ENCODE measurements around the gene SECISBP2. TPM values are rescaled to one million over a fixed set of nuclear protein-coding genes. Genes with fewer than 3 reads are reported as not detected.

The SECISBP2 gene
- total RNA-seq, 1 experiment from 2014 or later: 41.4 TPM

DNA sequence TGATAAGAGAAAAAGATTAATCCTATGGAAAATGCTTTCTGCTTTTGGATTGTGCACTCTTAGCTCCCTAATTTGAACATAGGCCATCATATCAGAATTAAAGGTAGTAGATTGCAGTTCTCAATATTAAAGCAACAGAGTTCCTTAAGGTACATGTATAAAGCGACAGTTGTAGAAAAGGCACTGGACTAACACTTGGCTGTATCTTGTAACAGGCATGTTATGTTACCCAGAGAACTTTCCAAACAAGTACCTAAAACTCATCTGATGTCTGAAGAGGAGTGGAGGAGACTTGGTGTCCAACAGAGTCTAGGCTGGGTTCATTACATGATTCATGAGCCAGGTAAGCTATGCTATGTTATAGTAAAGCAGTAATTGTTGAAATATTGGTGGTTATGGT, 3.3 kb upstream of the SECISBP2 start:
- no TSS peak for BruUV-seq (replicated peaks)
- intact Hi-C loops (cut with micrococcal nuclease; ENCODE audit: unreplicated experiment): loop anchor here (5.0 to 10.0 kb wide), 2 partner anchors 178 to 720 kb away; no protein-coding TSS in a partner anchor
- H3K79me2 ChIP-seq (ENCODE audit: low read depth): peaks cover 83% of the 10 kb centered on the region
- ChIA-PET CTCF (no interaction called here), POLR2A (ENCODE audit: unreplicated experiment) (interaction anchor here (0.5 kb wide), 1 partner anchor 1496 kb away, joined by 15 read pairs; no protein-coding TSS in a partner anchor)
- peaks cover 52% of the 10 kb centered on the region for H3F3A ChIP-seq (ENCODE audit: insufficient read depth, low read depth)
- H3K4me1 ChIP-seq (replicated peaks; ENCODE audit: insufficient read depth): peaks cover 53% of the 10 kb centered on the region
- peaks cover 28% of the 10 kb centered on the region for H3K36me3 ChIP-seq (ENCODE audit: low read depth)
- no peaks in the 10 kb centered on the region for H3K27me3 ChIP-seq (ENCODE audit: insufficient read depth, low read depth)
- H3K27ac ChIP-seq: peak overlapping the region; percentile 93
- H3K4me3 ChIP-seq: peak overlapping the region; percentile 91
- DNase-seq: no peak
- H3K9me3 ChIP-seq (ENCODE audit: insufficient read depth, low read depth): no peaks in the 10 kb centered on the region
- H3K9me2 ChIP-seq (ENCODE audit: insufficient read depth): no peaks in the 10 kb centered on the region
- peak overlapping the region; percentile 90 for H3K4me2 ChIP-seq
- no peak overlapping the region for H2AFZ ChIP-seq
- no peak for TF ChIP-seq EZH2 (IDR thresholded peaks at IDR 0.05; ENCODE audit: low read depth)
- TF ChIP-seq, protein P1, sequence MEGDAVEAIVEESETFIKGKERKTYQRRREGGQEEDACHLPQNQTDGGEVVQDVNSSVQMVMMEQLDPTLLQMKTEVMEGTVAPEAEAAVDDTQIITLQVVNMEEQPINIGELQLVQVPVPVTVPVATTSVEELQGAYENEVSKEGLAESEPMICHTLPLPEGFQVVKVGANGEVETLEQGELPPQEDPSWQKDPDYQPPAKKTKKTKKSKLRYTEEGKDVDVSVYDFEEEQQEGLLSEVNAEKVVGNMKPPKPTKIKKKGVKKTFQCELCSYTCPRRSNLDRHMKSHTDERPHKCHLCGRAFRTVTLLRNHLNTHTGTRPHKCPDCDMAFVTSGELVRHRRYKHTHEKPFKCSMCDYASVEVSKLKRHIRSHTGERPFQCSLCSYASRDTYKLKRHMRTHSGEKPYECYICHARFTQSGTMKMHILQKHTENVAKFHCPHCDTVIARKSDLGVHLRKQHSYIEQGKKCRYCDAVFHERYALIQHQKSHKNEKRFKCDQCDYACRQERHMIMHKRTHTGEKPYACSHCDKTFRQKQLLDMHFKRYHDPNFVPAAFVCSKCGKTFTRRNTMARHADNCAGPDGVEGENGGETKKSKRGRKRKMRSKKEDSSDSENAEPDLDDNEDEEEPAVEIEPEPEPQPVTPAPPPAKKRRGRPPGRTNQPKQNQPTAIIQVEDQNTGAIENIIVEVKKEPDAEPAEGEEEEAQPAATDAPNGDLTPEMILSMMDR (conservative IDR thresholded peaks at IDR 0.05): no peak
- peaks cover 18% of the 10 kb centered on the region; the same call in 1 of the 2 replicates for H4K20me1 ChIP-seq (ENCODE audit: insufficient read depth)

DNA sequence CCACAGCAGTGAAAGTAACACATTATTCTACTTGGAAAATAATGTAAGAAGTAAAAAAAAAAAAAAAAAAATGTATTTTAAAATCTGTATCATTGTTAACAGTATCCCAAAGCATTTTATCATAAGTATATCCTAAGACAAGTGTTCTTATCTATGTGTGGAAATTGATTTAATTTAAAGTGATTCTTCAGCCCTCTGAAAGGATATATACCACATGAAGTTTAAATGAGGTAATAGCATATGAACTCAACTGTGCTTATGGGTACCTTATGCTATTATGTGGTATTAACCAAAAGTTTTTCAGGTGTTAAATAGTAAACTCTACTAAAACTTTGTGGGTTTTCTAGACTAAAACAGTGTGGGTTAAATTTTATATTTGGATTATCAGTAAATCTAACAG, 2.8 kb upstream of the SECISBP2 start:
- Histone ChIP-seq H3K9me3 (ENCODE audit: insufficient read depth, low read depth) (no peaks in the 10 kb centered on the region), H3K79me2 (ENCODE audit: low read depth) (peaks cover 83% of the 10 kb centered on the region), H3K9me2 (ENCODE audit: insufficient read depth) (no peaks in the 10 kb centered on the region), H3K27me3 (ENCODE audit: insufficient read depth, low read depth) (no peaks in the 10 kb centered on the region), H3K4me3 (no peak overlapping the region; the same call in 1 of the 2 replicates), H2AFZ (no peak overlapping the region), H4K20me1 (ENCODE audit: insufficient read depth) (peaks cover 18% of the 10 kb centered on the region; the same call in 1 of the 2 replicates), H3F3A (ENCODE audit: insufficient read depth, low read depth) (peaks cover 48% of the 10 kb centered on the region), H3K4me1 (replicated peaks; ENCODE audit: insufficient read depth) (peaks cover 58% of the 10 kb centered on the region), H3K4me2 (peak overlapping the region; percentile 90; the same call in 1 of the 2 replicates), H3K36me3 (ENCODE audit: low read depth) (peaks cover 28% of the 10 kb centered on the region), H3K27ac (peak overlapping the region; percentile 93)
- no TSS peak for BruUV-seq (replicated peaks)
- ChIA-PET POLR2A (ENCODE audit: unreplicated experiment) (no interaction called here), CTCF (no interaction called here)
- DNase-seq: no peak
- intact Hi-C loops (cut with micrococcal nuclease; ENCODE audit: unreplicated experiment): loop anchor here (10.0 kb wide), 1 partner anchor 721 kb away; no protein-coding TSS in a partner anchor
- TF ChIP-seq EZH2 (IDR thresholded peaks at IDR 0.05; ENCODE audit: low read depth): no peak
- TF ChIP-seq, protein P1 (conservative IDR thresholded peaks at IDR 0.05): no peak

DNA sequence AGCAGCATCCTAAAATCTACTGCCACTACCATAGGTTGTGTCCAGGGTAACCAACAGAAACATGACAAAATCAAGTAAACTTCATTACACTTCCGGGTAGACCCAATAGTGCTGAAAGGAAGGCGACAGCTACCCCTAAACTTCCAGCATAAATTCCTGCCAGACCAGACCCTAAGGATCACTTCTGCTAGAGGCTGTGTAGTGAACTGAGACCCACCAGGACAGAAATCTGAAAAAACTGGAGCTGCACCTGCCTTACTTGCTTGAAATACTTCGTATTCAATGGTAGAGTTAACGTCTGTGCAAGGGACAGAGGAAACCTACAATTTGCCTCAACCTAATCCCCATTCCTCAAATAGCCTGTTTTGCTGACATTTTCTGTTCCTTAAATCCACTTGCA, 1.0 kb upstream of the SECISBP2 start:
- H3K9me2 ChIP-seq (ENCODE audit: insufficient read depth): no peaks in the 10 kb centered on the region
- no peaks in the 10 kb centered on the region for H3K9me3 ChIP-seq (ENCODE audit: insufficient read depth, low read depth)
- no TSS peak for BruUV-seq (replicated peaks)
- no peak overlapping the region for H2AFZ ChIP-seq
- POLR2A ChIA-PET (ENCODE audit: unreplicated experiment): no interaction called here
- peaks cover 88% of the 10 kb centered on the region for H3K79me2 ChIP-seq (ENCODE audit: low read depth)
- H3K36me3 ChIP-seq (ENCODE audit: low read depth): peaks cover 28% of the 10 kb centered on the region
- H4K20me1 ChIP-seq (ENCODE audit: insufficient read depth): peaks cover 13% of the 10 kb centered on the region; the same call in 1 of the 2 replicates
- H3K4me1 ChIP-seq (replicated peaks; ENCODE audit: insufficient read depth): peaks cover 61% of the 10 kb centered on the region
- CTCF ChIA-PET: no interaction called here
- peak overlapping the region; percentile 92 for H3K4me2 ChIP-seq
- no peak for DNase-seq
- peaks cover 48% of the 10 kb centered on the region for H3F3A ChIP-seq (ENCODE audit: insufficient read depth, low read depth)
- peak overlapping the region; percentile 93 for H3K27ac ChIP-seq
- H3K27me3 ChIP-seq (ENCODE audit: insufficient read depth, low read depth): no peaks in the 10 kb centered on the region
- peak overlapping the region; percentile 72; the same call in 1 of the 2 replicates for H3K4me3 ChIP-seq
- intact Hi-C loops (cut with micrococcal nuclease; ENCODE audit: unreplicated experiment): loop anchor here (10.0 kb wide), 1 partner anchor 722 kb away; no protein-coding TSS in a partner anchor
- no peak for TF ChIP-seq EZH2 (IDR thresholded peaks at IDR 0.05; ENCODE audit: low read depth)
- TF ChIP-seq, protein P1 (conservative IDR thresholded peaks at IDR 0.05): no peak
